Superior temporal gyrus (tissue), 1 donor: Measurements from ENCODE around the gene TMEM9B.

Experiments used
- DNase-seq: peaks from one replicate; pipeline ENCODE4 v3.0.0-alpha.2; 2016; ENCODE audit errors: extremely low spot score

The TMEM9B gene

GRCh38 chr11:8930456-8931175, 33.6 kb downstream of the TMEM9B start:
- no peak for DNase-seq

- DNase-seq = no peak
Observed at GRCh38 chr11:8928981-8929615, 35.1 kb downstream of the TMEM9B start.

GRCh38 chr11:8928205-8928604, 36.0 kb downstream of the TMEM9B start:
- DNase-seq = no peak

GRCh38 chr11:8927233-8927632, 37.0 kb downstream of the TMEM9B start:
- no peak for DNase-seq

- DNase-seq = no peak
Observed at GRCh38 chr11:8926236-8926635, 38.0 kb downstream of the TMEM9B start.

- no peak for DNase-seq
Observed at GRCh38 chr11:8925711-8926110, 38.5 kb downstream of the TMEM9B start.

GRCh38 chr11:8922691-8923090, 41.6 kb downstream of the TMEM9B start:
- DNase-seq = no peak

- DNase-seq = no peak
Observed at GRCh38 chr11:8917157-8917825, 47.0 kb downstream of the TMEM9B start.

- no peak for DNase-seq
Observed at GRCh38 chr11:8914661-8915018, 49.6 kb downstream of the TMEM9B start.

- DNase-seq = peak; percentile 47
Observed at GRCh38 chr11:8913961-8914660, 50.1 kb downstream of the TMEM9B start.

- peak; percentile 97 for DNase-seq
Observed at GRCh38 chr11:8911029-8911823, 53.0 kb downstream of the TMEM9B start, which contains the start of gene AKIP1. AKIP1 (plus strand) TSS chr11:8911189; CDS start chr11:8911450, 261 bp downstream.

GRCh38 chr11:8910649-8911026, 53.6 kb downstream of the TMEM9B start:
- DNase-seq = no peak

- no peak for DNase-seq
Observed at GRCh38 chr11:8908099-8908498, 56.1 kb downstream of the TMEM9B start.

- DNase-seq = no peak
Observed at GRCh38 chr11:8907116-8907515, 57.1 kb downstream of the TMEM9B start.

GRCh38 chr11:8905528-8906165, 58.6 kb downstream of the TMEM9B start:
- no peak for DNase-seq

GRCh38 chr11:8899119-8899753, 65.0 kb downstream of the TMEM9B start:
- DNase-seq = no peak
